Fibroblast of skin of abdomen (primary cell): ENCODE measurements around the gene GPC1.
A peak's percentile ranks its signal among the peaks of the same experiment; 100 is the strongest.

Experiments used
- DNase-seq: peaks from one replicate; pipeline ENCODE4 v3.0.0-alpha.2; 2013

Gene GPC1

DNA sequence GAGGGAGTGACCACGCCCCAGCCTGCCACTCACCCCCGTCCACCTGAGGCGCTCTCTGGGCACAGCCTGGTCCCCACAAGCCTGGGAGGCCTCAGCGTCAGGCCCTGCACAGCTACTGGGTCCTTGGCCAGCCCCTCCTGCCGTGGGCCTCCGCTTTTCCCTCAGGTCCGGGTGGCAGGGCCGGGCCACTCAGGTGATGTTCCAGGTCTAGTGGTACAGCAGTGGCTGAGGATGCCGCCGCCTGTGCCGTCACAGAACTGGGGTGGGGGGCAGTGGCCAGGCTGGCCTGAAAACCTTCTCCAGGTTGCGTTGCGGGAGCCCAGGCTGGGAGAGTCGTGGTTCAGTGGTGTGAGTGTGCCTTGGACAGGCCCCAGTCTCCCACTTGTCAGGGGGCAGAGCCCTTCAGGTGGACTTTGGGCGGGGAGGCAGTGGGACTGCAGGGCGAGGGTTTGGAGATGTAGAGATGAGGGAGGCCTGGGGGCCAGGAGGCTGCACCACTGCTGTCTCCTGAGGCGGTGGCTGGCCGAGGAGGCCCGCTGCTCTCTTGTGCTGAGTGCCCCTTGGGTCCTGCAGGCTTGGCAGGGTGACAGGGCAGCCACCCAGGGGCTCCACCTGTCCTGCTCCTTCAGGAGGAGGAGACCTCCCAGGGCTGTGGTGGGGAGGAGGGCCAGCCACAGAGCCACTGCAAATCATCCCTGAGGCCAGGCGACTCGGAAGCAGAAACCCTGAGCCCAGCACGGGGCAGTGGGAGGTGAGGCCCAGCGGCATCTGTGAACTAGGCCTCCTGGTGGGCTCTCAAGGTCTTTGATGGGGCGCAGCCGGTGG, 7.6 kb downstream of the GPC1 start:
- no peak for DNase-seq

DNA sequence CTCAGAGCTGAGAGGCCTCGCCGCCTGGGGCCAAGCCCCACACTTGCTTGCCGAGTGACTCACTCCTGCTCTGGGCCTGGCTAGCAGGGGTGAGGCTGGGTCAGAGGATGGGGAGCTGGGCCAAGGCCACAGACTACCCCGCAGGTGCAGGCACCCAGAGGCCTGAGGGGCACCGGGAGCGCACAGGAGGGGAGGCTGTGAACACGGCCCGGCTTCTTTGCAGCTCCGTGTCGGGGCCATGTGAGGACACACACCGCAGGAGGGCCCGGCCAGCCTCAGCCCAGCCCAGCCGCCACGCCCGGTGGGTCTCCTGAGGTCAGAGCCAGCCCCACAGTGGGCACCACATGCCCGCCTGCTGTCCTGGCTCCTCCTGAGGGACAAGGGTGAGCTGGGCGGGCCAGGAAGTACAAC, 8.4 kb downstream of the GPC1 start:
- DNase-seq: no peak

DNA sequence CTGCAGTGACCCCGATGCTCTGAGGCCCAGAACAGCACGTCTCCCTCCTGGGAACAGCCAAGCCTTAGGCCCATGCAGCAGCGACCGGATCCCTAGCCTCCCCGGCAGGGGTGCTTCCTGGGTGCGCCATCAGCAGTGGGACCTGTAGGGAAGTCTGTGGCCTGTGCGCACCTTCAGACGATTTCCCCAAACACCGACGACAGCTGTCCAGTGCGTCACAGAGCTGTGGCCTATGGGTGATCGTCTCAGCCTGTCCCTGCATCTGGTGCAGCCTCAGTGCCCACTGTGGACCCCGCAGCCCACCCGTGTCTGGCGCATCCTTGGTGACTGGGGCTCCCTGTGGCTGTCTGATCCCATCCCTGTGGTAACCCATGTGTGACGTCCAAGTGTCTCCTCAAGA, 9.0 kb downstream of the GPC1 start:
- no peak for DNase-seq

DNA sequence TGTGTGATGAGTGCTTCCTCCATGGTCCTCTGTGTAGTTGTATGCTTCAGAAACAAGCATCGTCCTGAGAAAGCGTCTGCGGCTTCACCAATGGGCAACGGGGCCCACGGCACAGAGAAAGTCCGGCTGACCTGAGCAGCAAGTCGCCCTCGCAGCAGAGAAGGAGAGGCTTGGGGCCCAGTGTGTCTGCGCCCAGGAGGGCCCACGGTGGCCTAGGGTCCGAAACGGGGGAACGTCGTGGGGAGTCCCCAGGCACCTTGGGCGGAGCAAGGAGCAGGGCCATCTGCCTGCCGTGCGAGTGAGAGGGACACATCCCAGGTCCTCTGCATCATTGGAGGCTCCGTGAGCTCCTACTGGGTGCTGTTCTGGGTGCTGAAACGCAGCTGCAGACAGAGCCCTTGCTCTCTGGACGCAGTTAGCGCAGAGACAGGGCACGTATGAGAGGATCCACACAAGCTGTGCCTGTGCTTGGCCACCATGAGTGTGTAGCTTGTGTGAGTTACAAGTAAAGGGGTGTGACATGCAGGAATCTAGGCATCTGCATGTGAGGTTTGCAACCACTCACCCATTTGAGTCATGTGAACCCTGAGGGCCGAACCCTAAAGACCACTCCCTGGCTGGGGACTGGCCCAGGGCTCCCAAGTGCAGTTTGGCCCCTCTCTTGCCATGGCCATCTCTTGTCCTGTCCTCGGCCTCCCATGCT, 10.6 kb downstream of the GPC1 start:
- DNase-seq: no peak

DNA sequence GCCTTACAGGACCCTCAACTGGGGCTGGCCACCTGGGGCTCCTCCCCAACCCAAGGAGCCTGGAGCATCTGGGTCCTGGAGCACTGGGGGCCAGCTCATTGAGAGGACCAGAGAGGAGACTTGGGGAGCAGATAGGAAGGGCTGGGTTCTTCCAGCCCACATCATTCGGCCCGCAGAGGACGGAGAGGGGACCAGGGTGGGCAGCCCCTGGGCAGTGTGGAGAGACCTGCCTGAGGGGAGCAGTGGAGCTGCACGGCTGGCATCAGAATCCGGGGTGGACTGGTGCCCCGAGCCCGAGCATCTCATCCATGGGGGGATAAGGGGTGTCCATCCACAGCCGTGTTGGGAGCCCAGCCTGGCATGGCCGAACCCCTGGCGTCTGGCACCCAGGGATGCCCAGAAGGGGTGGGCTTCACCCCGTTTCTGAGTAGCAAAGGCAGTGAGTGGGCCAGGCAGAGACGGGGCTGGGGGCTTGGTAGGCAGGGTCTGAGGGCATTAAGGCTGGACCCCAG, 11.3 kb downstream of the GPC1 start:
- DNase-seq: no peak

DNA sequence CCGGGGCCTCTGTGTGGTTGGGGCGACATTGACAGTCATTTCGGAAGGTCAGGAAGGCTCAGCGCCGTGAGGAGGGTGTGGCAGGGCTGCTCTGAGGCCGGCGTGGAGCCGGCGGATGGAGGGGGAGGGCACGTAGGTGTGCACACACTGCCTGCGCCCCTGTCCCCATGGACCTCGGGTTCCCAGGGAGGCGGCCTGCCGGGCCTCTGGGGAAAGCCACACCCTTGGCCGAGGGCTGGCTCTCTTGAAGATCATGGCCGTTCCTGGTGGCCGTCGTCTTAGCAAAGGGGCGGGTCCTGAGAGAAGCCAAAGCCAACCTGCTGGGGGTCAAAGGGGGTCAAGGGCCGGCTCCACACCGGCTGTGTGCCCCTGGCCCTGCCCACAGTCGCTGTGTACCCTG, 11.9 kb downstream of the GPC1 start:
- DNase-seq: no peak

DNA sequence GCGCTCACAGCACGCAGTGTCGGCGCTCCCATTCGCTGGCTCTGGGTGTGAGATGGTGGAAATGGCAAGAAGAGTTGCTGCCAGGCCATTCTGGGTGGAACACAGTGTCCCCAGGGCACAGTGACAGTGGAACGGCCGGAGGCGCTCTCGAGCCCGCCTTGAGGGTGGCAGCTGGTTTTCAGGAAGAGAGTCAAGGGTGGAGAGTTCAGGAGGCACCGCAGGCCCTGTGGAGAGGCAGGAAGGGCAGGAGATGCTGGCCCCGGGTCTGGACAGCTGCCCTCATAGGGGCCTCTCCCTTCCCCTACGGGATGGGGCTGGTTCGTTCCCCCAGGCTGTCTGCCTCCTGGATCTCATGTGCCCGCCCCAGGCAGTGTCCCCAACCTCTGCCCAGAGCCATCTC, 12.5 kb downstream of the GPC1 start:
- no peak for DNase-seq

DNA sequence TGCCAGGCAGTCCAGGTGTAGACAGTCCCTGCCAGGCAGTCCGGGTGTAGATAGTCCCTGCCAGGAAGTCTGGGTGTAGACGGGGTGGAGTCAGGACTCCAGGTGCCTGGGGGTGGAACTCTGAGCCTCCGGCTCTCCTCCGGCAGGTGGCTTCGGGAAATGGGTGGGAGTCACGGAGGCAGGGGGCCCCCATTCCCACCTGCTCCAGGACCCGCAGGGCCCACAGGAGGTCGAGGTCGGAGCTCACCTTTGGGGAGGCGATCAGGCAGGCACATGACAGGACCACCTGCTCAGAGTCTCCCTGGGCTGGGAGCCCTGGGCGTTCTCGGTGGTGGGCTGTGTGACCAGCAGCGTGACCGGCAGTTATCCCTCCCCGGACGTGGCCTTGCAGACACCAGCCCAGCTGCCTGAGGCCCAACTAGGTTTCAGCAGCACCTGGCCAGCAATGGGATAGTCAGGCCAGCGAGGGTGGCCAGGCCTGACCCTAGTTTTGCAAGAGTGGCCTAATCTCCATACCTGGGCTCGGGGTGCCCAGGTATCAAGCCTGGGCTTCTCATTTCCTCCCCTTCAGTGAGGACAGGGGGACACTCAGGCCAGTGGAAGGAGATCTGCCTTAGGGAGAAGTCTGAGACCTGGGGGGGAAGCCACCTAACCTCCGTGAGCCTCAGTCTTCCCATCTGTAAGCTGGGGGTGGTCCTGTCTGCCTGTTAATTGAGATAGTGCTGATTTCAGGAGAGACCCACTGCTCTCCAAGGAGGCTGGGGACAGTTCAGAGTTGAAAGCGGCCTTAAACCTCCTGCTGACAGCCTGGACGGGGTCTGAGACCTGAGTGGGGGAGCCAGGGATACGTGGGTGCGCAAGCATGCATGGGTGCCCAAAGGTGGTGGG, 13.2 kb downstream of the GPC1 start:
- no peak for DNase-seq

DNA sequence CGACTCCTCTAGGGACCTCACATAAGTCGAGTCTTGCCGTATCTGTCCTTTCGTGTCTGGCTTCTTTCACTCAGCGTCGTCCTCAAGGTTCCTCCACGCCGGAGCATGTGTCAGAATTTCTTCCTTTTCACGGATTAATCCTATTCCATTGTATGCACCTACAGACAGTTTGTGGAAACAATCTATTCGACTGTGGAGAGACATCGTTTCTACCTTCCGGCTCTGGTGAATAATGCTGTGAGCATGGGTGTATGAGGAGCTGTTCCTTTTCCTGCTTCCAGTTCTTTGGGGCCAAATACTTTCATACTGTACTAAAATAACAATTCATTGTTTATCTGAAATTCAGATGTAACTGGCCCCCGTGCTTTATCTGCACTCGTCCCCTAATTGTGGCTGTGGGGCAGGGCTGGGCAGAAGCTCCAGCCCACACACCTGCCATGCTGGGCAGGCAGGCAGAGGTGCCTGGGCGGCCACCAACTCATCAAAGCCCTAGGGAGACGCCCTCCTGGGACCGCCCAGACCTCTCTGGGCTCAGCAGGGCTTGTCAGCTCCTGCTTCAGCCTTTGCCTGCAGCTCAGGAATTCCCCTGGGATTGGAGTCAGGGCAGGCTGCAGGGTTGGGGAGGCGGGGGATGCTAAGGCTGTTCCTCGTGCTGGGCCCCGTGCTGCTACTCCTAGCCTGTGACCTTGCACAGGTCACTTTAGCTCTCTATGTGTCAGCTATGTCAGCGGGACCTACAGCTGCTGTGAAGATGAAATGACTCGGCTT, 14.5 kb downstream of the GPC1 start:
- no peak for DNase-seq

DNA sequence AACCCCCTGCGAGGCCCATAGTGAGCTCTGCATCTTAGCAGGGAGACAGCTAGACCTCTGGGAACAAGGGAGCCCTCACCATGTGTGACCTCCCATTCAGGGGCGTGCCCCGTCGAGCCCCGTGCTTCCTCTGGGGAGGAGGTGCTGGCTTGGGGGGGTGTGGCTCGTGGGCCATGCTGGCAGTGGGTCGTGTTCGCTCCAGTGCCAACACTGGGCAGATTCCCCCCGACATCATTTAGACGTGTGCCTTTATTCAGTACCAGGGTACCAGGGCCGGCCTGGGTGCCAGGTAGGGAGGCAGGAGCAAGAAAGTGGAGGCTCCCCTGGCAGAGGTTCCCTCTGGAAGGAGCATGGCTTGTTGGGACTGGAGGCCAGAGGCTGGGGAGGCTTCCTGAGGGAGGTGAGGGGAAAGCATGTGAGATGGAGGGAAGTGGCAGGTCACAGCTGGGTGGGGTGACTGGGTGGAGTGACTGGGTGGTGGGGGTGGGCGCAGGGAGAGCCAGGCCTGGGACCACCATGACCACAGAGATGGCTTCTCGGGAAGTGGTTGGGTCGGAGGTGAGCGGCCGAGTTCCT, 15.2 kb downstream of the GPC1 start:
- DNase-seq: no peak

DNA sequence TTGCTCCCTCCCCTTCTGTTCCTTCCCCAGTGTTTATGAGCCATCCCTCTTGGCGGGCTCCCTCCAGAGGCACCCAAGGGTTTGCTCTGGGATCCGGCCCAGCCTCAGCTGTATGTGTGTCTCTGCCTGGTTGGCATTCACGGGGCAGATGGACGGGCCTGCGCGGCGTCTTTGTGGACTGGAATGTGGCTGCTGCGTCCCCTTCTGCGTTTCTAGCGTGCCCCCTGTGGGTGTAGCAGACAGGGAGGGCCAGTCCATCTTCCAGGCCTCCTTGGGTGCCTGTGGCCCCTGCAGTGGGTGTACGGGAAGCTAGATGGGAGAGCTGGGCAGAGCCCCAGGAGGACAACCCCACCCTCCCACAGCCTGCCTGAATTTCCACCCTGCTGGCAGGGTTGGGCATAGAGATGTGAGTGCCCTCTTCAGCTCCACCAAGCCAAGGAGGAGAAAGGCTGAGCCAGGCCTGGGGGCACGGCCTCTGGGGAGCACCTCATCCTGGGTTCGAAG, 15.7 kb downstream of the GPC1 start:
- no peak for DNase-seq

DNA sequence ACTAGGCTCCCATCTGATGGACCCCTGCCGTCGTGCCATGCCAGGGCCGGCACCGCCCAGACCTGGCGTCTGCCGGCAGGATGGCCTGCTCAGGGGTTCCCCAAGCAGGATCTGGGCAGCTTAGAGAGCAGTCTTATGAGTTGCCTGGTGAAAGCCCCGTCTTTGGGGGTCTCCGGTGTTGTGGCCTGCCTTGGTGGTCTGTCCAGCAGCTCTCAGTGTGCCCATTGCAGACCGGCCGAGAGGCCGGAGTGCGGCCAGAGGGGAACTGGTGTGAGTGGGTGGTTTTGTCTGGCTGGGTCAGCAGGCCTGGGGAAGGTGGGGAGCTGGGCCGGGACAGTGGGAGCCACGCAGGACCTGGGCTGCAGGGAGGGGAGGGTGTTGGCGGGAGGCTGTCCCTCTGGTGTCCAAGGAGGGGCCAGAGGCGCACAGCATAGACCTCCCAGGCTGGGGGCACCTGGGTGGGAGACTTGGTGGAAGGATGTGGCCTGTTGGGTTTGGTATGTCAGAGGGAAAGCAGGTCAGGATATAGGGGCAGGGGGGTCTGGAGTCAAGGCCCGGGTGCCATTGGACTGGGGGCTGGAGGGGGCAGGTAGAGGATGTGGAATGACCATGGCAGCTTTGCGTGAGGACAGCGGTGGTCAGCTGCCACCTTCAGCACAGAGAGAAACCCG, 16.5 kb downstream of the GPC1 start:
- no peak for DNase-seq

DNA sequence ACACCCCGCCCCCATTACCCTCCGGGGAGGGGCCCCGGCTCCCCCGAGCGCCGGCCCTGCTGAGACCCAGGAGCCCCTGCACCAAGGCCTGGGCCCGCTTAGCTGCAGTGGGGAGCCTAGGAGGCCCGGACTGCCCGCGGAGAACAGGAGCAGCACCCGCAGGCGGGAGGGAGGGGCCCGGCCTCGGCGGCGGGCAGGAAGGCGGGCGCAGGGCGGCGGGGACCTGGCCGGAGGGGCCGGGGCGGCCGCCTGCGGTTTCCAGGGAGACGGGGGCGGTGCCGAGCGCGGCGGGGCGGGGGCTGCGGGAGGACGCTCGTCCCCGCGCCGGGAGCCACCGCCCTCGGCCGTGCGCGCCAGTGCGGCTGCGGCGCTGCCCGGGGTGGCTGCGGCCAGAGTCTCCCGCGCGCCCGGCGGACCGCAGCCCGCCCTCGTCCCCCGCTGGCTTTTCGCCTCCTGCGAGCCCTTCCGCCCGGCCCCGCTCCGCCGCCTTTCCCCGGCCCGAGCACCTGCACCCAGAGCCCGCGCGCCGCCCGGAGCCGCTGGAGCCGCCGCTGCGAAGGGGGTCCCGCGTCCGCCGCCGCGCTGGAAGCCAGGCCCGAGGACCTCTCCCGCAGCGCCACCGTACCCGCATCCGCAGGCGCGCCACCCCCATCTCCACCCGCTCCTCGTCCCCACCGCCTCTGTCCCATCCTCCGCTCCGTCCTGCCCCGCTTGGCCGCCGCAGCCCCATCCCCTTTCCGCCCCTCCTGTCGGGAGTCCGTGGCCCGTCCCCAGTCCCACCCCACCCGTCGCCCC, 17.2 kb downstream of the GPC1 start:
- peak; percentile 17 for DNase-seq

DNA sequence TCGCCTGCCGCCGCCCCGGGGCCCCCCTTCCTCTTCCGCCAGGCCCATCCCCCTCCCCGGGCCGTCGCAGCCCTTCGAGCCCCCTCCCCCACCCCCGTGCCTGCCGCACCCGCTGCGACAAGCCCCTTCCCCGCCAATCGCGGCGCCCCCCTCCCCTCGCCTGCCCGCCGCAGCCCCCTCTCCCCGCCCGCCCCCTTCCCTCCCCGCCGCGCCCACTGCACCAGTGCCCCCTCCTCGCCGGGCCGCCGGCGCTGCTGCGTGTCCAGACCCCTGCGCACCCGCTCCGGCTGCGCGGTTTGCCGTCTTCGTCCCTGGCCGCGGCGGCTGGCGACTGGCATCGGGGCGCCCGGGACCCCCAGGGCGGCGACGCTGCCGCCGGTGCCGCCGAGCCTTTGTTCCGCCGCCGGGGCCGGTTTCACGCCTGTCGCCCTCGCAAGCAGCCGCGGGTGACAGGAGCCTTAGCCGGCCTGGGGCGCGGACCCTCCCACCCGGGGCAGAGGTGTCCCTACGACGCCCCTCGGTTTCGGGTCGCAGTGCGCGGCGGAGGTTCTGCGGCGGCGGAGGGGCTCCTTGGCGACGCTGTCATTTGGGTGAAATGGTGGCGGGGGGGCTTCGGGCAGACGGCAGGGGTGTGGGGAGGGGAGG, 18.1 kb downstream of the GPC1 start:
- no peak for DNase-seq

DNA sequence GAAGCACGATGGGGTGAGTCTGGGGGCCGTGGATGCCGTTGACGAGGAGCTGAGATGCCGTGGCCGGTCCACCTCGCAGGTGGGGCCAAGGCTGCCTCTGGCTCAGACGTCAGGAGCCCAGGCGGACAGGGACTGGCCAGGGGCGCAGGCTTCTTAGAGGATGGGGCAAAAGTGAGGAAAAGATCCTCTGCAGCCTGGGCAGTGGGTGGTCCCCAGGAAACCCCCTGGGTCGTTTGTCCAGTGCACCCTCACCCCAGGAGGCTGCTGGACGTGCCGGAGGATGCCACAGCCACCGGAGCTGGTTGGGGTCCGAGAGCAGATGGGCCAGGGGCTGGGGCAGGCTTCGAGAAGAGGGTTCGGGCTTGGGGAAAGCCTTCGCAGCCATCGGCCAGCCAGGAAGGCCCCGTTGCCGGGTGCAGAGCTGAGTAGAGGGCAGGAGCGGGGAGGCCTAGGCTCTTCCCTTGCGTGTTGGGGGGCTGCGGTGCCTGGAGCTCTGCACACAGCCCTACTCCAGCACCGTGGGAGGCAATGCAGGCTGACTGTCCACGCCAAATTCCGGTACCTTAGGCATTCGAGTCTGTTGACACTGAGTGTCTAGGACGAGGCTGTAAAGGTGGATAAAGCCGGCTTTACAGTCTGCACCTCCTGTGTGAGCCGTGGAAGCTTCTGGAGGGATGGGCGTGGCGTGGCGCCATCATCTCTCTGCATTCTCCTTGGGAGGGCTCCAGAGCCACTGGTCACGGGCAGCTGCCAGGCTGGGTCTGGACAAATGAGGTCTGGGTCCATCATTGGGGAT, 18.8 kb downstream of the GPC1 start:
- DNase-seq: no peak

DNA sequence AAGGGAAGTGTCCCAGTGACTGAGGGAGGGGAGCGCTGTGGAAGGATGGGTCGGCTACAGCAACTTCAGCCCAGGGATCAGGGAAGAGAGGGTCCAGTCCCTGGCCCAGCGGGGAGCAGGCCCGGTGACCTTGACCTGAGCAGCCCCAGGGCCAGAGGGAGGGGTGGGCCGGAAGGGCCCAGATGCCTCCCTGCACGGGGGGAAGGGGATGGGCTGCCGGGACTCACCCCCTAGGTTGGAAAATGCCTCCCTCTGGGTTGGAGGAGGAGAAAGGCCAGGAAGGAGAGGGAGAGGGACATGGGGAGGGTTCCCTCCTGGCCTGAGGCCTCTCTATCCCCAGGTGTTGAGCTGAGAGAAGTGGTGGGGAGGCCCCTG, 19.8 kb downstream of the GPC1 start:
- DNase-seq: no peak

DNA sequence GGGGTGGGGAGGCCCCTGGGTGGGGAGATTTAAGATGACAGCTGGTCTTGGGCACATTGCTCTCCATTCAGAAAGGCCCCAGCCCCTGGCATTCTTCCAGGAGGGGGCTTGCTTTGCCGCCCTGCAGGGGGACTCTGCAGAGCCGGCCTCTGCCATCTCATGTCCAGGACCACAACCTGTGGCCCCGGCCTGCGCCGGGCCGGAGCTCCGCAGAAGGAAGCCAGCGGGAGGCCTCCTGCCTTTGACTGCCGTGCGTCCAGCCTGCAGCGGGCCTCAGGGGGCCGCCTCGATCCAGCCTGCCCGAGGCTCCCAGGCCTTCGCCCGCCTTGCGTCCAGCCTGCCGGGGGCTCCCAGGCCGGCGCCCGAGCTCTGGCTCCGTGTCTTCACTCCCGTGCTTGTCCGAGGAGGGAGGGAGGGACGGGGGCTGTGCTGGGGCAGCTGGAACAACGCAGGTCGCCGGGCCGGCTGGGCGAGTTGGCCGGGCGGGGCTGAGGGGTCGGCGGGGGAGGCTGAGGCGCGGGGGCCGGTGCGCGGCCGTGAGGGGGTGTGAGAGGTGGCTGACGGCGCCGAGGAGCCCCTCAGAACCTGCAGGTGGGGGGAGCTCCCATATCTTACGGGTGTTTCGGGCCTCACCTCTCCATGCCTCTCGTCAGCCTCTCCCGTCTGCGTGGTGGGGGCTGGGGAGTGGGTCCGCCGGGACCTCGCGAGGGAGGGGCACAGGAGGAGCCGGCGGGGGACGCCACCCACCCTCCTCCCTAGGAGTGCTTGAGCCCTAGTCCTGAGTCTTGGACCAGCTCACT, 20.4 kb downstream of the GPC1 start:
- DNase-seq: no peak
